ENCODE data around the gene USP21. TPM values are rescaled to one million over a fixed set of nuclear protein-coding genes. Genes with fewer than 3 reads are reported as not detected.

Gene USP21
- total RNA-seq, 1 experiment from 2014 or later = 36.6 TPM

DNA sequence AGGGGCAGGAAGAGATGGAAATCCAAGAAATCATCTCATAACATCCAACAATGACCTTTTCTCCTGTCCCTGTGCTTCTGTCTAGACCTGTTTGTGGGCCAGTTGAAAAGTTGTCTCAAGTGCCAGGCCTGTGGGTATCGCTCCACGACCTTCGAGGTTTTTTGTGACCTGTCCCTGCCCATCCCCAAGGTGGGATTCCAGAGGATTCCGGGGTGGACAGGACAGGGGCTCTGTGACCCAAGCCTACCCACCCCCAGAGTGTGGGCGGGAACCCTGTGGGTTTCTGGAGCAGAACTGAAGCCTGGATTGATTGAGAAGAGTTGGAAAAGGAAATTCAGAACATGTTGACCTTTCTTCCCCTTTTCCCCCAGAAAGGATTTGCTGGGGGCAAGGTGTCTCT lies 4.5 kb downstream of the USP21 start:
- BruUV-seq (replicated peaks) = no TSS peak
- POLR2A ChIA-PET = interaction anchor here (3.9 to 5.3 kb wide), 4 partner anchors 10 to 47 kb away, joined by 51 to 77 read pairs (median 64); partner anchors contain the start of genes DEDD, NDUFS2, NIT1 and PFDN2
- peaks cover 51% of the 10 kb centered on the region for H3K36me3 Mint-ChIP-seq (ENCODE audit: insufficient read depth, unreplicated experiment)
- CTCF ChIA-PET = interaction anchor here (0.6 to 4.9 kb wide), 6 partner anchors 17 to 218 kb away, joined by 4 to 56 read pairs (median 22); partner anchors contain the start of genes NDUFS2 and TOMM40L
- H3K4me1 Mint-ChIP-seq (ENCODE audit: insufficient read depth, unreplicated experiment) = peaks cover 58% of the 10 kb centered on the region
- H3K9me3 Mint-ChIP-seq (ENCODE audit: unreplicated experiment) = no peaks in the 10 kb centered on the region
- intact Hi-C loops (cut with micrococcal nuclease) = no loop called here
- peak overlapping the region; percentile 100 for H3K27ac Mint-ChIP-seq (ENCODE audit: low read depth, unreplicated experiment)
- no peak for DNase-seq (ENCODE audit: unreplicated experiment)
- no peaks in the 10 kb centered on the region for H3K27me3 Mint-ChIP-seq (ENCODE audit: insufficient read depth, unreplicated experiment)
- no peak for TF ChIP-seq CTCF (IDR thresholded peaks at IDR 0.05; ENCODE audit: unreplicated experiment)
- H3K4me3 Mint-ChIP-seq (ENCODE audit: unreplicated experiment) = no peak overlapping the region

DNA sequence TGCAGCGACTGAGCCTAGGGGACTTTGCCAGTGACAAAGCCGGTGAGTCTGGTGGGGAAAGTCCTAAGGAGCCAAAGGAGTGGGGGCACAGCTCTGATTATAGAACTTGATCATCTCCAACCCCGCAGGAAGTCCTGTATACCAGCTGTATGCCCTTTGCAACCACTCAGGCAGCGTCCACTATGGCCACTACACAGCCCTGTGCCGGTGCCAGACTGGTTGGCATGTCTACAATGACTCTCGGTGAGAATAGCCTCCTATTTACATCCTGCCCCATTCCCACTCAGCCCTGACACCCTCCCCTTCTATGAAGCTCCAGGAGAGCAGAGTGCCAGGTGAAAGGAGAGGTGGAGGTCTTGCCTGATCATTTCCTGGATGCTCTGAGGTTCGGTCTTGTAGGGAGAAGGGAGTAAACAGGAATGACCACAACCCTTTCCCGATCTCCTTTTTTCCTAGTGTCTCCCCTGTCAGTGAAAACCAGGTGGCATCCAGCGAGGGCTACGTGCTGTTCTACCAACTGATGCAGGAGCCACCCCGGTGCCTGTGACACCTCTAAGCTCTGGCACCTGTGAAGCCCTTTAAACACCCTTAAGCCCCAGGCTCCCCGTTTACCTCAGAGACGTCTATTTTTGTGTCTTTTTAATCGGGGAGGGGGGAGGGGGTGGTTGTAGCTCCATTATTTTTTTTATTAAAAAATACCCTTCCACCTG lies 5.8 kb downstream of the USP21 start:
- CTCF ChIA-PET = interaction anchor here (0.5 to 4.9 kb wide), 28 partner anchors 8 to 1374 kb away, joined by 3 to 56 read pairs (median 5); partner anchors contain the start of genes ADAMTS4, B4GALT3, NDUFS2 and TOMM40L
- no peak for DNase-seq (ENCODE audit: unreplicated experiment)
- intact Hi-C loops (cut with micrococcal nuclease) = no loop called here
- TF ChIP-seq CTCF (IDR thresholded peaks at IDR 0.05; ENCODE audit: unreplicated experiment) = no peak
- H3K9me3 Mint-ChIP-seq (ENCODE audit: unreplicated experiment) = no peaks in the 10 kb centered on the region
- H3K4me3 Mint-ChIP-seq (ENCODE audit: unreplicated experiment) = peak overlapping the region; percentile 98
- H3K27ac Mint-ChIP-seq (ENCODE audit: low read depth, unreplicated experiment) = peak overlapping the region; percentile 100
- peaks cover 51% of the 10 kb centered on the region for H3K4me1 Mint-ChIP-seq (ENCODE audit: insufficient read depth, unreplicated experiment)
- POLR2A ChIA-PET = interaction anchor here (0.6 to 5.5 kb wide), 24 partner anchors 8 to 226 kb away, joined by 3 to 101 read pairs (median 7); partner anchors contain the start of genes B4GALT3, DEDD, F11R and NDUFS2
- BruUV-seq (replicated peaks) = no TSS peak
- H3K27me3 Mint-ChIP-seq (ENCODE audit: insufficient read depth, unreplicated experiment) = no peaks in the 10 kb centered on the region
- peaks cover 57% of the 10 kb centered on the region for H3K36me3 Mint-ChIP-seq (ENCODE audit: insufficient read depth, unreplicated experiment)

GRCh38 chr1:161165742-161166668 lies 6.7 kb downstream of the USP21 start, which contains the start of gene PPOX:
Gene PPOX, plus strand, starts transcription at chr1:161166426. Its CDS starts 422 bp downstream, at chr1:161166848.
- H3K4me3 Mint-ChIP-seq (ENCODE audit: unreplicated experiment) = peak within 1 kb of the TSS; percentile 98
- H3K36me3 Mint-ChIP-seq (ENCODE audit: insufficient read depth, unreplicated experiment) = peaks cover 65% of the 10 kb centered on the region
- intact Hi-C loops (cut with micrococcal nuclease) = loop anchor here (1.0 to 2.0 kb wide), 3 partner anchors 11 to 47 kb away; partner anchors contain the start of genes B4GALT3, NDUFS2, NIT1 and PFDN2
- peak; percentile 100 for DNase-seq (ENCODE audit: unreplicated experiment)
- no peaks in the 10 kb centered on the region for H3K9me3 Mint-ChIP-seq (ENCODE audit: unreplicated experiment)
- BruUV-seq (replicated peaks) = TSS peak; percentile 93
- peaks cover 47% of the 10 kb centered on the region for H3K4me1 Mint-ChIP-seq (ENCODE audit: insufficient read depth, unreplicated experiment)
- no peaks in the 10 kb centered on the region for H3K27me3 Mint-ChIP-seq (ENCODE audit: insufficient read depth, unreplicated experiment)
- peak within 1 kb of the TSS; percentile 100 for H3K27ac Mint-ChIP-seq (ENCODE audit: low read depth, unreplicated experiment)
- peak; percentile 36 for TF ChIP-seq CTCF (IDR thresholded peaks at IDR 0.05; ENCODE audit: unreplicated experiment)
- ChIA-PET CTCF (interaction anchor here (0.6 to 4.9 kb wide), 40 partner anchors 9 to 1373 kb away, joined by 3 to 56 read pairs (median 4); partner anchors contain the start of genes ADAMTS4, APOA2, B4GALT3 and NDUFS2), POLR2A (interaction anchor here (0.6 to 5.5 kb wide), 30 partner anchors 9 to 225 kb away, joined by 3 to 101 read pairs (median 6); partner anchors contain the start of genes B4GALT3, DEDD, F11R and NDUFS2)
